Stomach (tissue), 9 donors: ENCODE data around the gene SHD. TPM values are rescaled to one million over a fixed set of nuclear protein-coding genes. Genes with fewer than 3 reads are reported as not detected.
A peak's percentile ranks its signal among the peaks of the same experiment; 100 is the strongest.
"Not testable (repeated sequence)": the region's sequence is repeated elsewhere in the genome, so short reads cannot be mapped to it uniquely, and the experiment has no call there.

Experiments used
- DNase-seq, 2 donors: peaks; one replicate each; pipeline versions ENCODE4 v3.0.0 to v3.0.0-alpha.2; 2013 to 2019
- H3K27ac ChIP-seq, 5 donors: fragments of 200-600 bp in 4 of 5; sonication (generic) in 4 of 5; one replicate each; pipeline ENCODE4 v1.5.1; 2013 to 2019; ENCODE audit warnings: mild to moderate bottlenecking in 1 of 5, moderate library complexity in 1 of 5
- H3K27me3 ChIP-seq, 3 donors: fragments of 200-600 bp; sonication (generic); one replicate each; pipeline ENCODE4 v1.5.1; 2017 to 2019; ENCODE audit warnings: mixed run types in 1 of 3
- H3K36me3 ChIP-seq, 4 donors: fragments of 200-600 bp; sonication (generic); 1 replicate in 3 of 4; 2 replicates in 1 of 4; pipeline ENCODE4 v1.5.1; 2016 to 2019
- H3K4me1 ChIP-seq, 4 donors: fragments of 200-600 bp; sonication (generic); one replicate each; pipeline ENCODE4 v1.5.1; 2016 to 2019
- H3K4me3 ChIP-seq, 4 donors: fragments of 200-600 bp; sonication (generic) in 3 of 4; one replicate each; pipeline ENCODE4 v1.5.1; 2016 to 2019; ENCODE audit warnings: mild to moderate bottlenecking in 1 of 4
- H3K9me3 ChIP-seq, 4 donors: fragments of 200-600 bp; sonication (generic); one replicate each; pipeline ENCODE4 v1.5.1; 2016 to 2019
- CTCF ChIP-seq, 7 experiments: fragments of 450-650 bp in 4 of 7; fragments of 200-600 bp in 3 of 7; sonication (generic) in 3 of 7; IDR thresholded peaks; one replicate each; pipeline ENCODE4 v1.5.1; 2016 to 2019; ENCODE audit warnings: antibody characterized with exemption in 7 of 7, control low read depth in 2 of 7, mild to moderate bottlenecking in 1 of 7
- EP300 ChIP-seq: sonication (generic); formaldehyde crosslinking; IDR thresholded peaks from one replicate; pipeline ENCODE4 v1.6.1; 2017; ENCODE audit warnings: antibody characterized with exemption
- POLR2A ChIP-seq, 4 donors: fragments of 450-650 bp; IDR thresholded peaks; one replicate each; pipeline ENCODE4 v1.6.1; 2016; ENCODE audit warnings: antibody characterized with exemption in 4 of 4, control low read depth in 2 of 4, mild to moderate bottlenecking in 1 of 4, moderate library complexity in 1 of 4
- POLR2AphosphoS5 ChIP-seq, 3 donors: sonication (generic); formaldehyde crosslinking; IDR thresholded peaks; one replicate each; pipeline ENCODE4 v1.6.1; 2016; ENCODE audit warnings: antibody characterized with exemption in 3 of 3
- whole genome bisulfite sequencing, 5 donors: extraction: QIAGEN DNeasy Blood & Tissue Kit in 3 of 5; methylation state at CpG; one replicate each; pipeline versions ENCODE4 v1.1.5 to v1.1.7; 2013 to 2018; 5-methylcytosine and 5-hydroxymethylcytosine counted together
- intact Hi-C: fragments of 100-400 bp; cut with DNase I; formaldehyde crosslinking; loops from one replicate; pipeline ENCODE4 v1.15.1; 2023; ENCODE audit warnings: low total_unique reads
- polyA plus RNA-seq, 3 donors: library from polyadenylated mRNA; stranded (reverse); fragments of 200-250 nt; gene quantifications; one replicate each; pipeline ENCODE4 v1.2.3, GENCODE V29; 2013
- total RNA-seq, 5 donors: library from RNA; depleted of rRNA; stranded (reverse); fragments of >200 nt; gene quantifications; one replicate each; pipeline versions ENCODE4 v1.1.0 to v1.2.3, GENCODE V29; 2014 to 2016
- donor health status: healthy with polysubstance abuse.
- donor health status: Bipolar disorder and iron deficiency.
- donor health status: healthy.

SHD gene
- total and polyA plus RNA-seq, 8 donors = 7.0 TPM; not detected in 7

GRCh38 chr19:4279267-4279529 lies 132 bp downstream of the SHD start:
- Histone ChIP-seq H3K27me3 (peaks cover 15 to 72% (median 37%) of the 10 kb centered on the region in 3 donors), H3K4me3 (peak overlapping the region; percentile 15 to 49 (median 30)), H3K9me3 (no peaks in the 10 kb centered on the region), H3K36me3 (no peaks in the 10 kb centered on the region), H3K4me1 (peaks cover 11 to 27% (median 16%) of the 10 kb centered on the region in 4 donors), H3K27ac (no peak overlapping the region)
- WGBS, 5 donors = 0 to 2% (median 0%) methylated on average over 9 to 30 of the region's 30 CpGs
- TF ChIP-seq CTCF (IDR thresholded peaks at IDR 0.05) = no peak
- TF ChIP-seq EP300 = no peak
- no peak for TF ChIP-seq POLR2A (IDR thresholded peaks at IDR 0.05)
- no peak for TF ChIP-seq POLR2AphosphoS5 (IDR thresholded peaks at IDR 0.05)
- no peak for DNase-seq
- intact Hi-C loops = no loop called here

- H3K4me1 ChIP-seq = peaks cover 11 to 31% (median 16%) of the 10 kb centered on the region in 4 donors
- WGBS, 5 donors = 4 to 6% (median 5%) methylated on average over 30 to 71 of the region's 71 CpGs
- no peaks in the 10 kb centered on the region for H3K9me3 ChIP-seq
- peak overlapping the region; percentile 15 to 49 (median 30) for H3K4me3 ChIP-seq
- TF ChIP-seq POLR2AphosphoS5 (IDR thresholded peaks at IDR 0.05) (no peak), CTCF (IDR thresholded peaks at IDR 0.05) (no peak)
- no peak overlapping the region for H3K27ac ChIP-seq
- peaks cover 15 to 78% (median 41%) of the 10 kb centered on the region in 3 donors for H3K27me3 ChIP-seq
- intact Hi-C loops = no loop called here
- no peak for DNase-seq
- no peaks in the 10 kb centered on the region for H3K36me3 ChIP-seq
These were observed 710 bp downstream of the SHD start for GRCh38 chr19:4279530-4280422.

- Histone ChIP-seq H3K4me1 (peaks cover 4 to 18% (median 8%) of the 10 kb centered on the region in 4 donors), H3K4me3 (no peak overlapping the region), H3K27me3 (peaks cover 8 to 74% (median 29%) of the 10 kb centered on the region in 3 donors), H3K27ac (no peak overlapping the region), H3K9me3 (no peaks in the 10 kb centered on the region), H3K36me3 (no peaks in the 10 kb centered on the region)
- 35 to 48% (median 45%) methylated on average over 20 of the region's 20 CpGs for WGBS, 5 donors
- intact Hi-C loops = no loop called here
- DNase-seq = peak in 1 of 2 donors; percentile 46
- TF ChIP-seq POLR2A (IDR thresholded peaks at IDR 0.05) (no peak), POLR2AphosphoS5 (IDR thresholded peaks at IDR 0.05) (no peak), EP300 (no peak)
These were observed 5.3 kb downstream of the SHD start for GRCh38 chr19:4284176-4284958.

- peaks cover 0 to 12% (median 2%) of the 10 kb centered on the region in 4 donors for H3K4me1 ChIP-seq
- peaks cover 2 to 73% (median 23%) of the 10 kb centered on the region in 3 donors for H3K27me3 ChIP-seq
- H3K27ac ChIP-seq = no peak overlapping the region
These were observed 5.9 kb downstream of the SHD start for GRCh38 chr19:4284974-4285373.

GRCh38 chr19:4286141-4286540 lies 7.1 kb downstream of the SHD start:
- 78 to 93% (median 88%) methylated on average over 4 of the region's 4 CpGs for WGBS, 5 donors
- H3K27ac ChIP-seq, intact Hi-C loops, DNase-seq, H3K4me1 ChIP-seq, H3K9me3 ChIP-seq, H3K4me3 ChIP-seq, H3K36me3 ChIP-seq: not testable (repeated sequence)
- H3K27me3 ChIP-seq = peaks cover 0 to 73% (median 12%) of the 10 kb centered on the region in 3 donors

More at GRCh38 chr19:4284974-4285373, 5.9 kb downstream of the SHD start:
- no peak overlapping the region for H3K4me3 ChIP-seq
- 58 to 78% (median 68%) methylated on average over 6 of the region's 6 CpGs for WGBS, 5 donors
- no peaks in the 10 kb centered on the region for H3K36me3 ChIP-seq
- no peaks in the 10 kb centered on the region for H3K9me3 ChIP-seq
- no peak for DNase-seq
- intact Hi-C loops = no loop called here
- no peak for TF ChIP-seq CTCF (IDR thresholded peaks at IDR 0.05)
- no peak for TF ChIP-seq POLR2A (IDR thresholded peaks at IDR 0.05)
- no peak for TF ChIP-seq POLR2AphosphoS5 (IDR thresholded peaks at IDR 0.05)
- TF ChIP-seq EP300 = no peak
